Neural cell (in vitro differentiated cells): Measurements from ENCODE around the gene INF2. TPM values are rescaled to one million over a fixed set of nuclear protein-coding genes. Genes with fewer than 3 reads are reported as not detected.
A peak's percentile ranks its signal among the peaks of the same experiment; 100 is the strongest.

Experiments used
- H2AFZ ChIP-seq: fragments of 200-600, 300-800 bp; sonication (generic), shearing (Covaris generic); 2 replicates; pipeline ENCODE4 v1.6.0; 2014; ENCODE audit warnings: low read depth, mild to moderate bottlenecking, antibody characterized with exemption, low read length, moderate library complexity
- H3F3A ChIP-seq: fragments of 200-600 bp; shearing (Covaris generic); 2 replicates; pipeline ENCODE4 v1.6.1; 2016; ENCODE audit warnings: mild to moderate bottlenecking, moderate library complexity, mixed read lengths, antibody characterized with exemption, low read length; ENCODE audit not compliant: insufficient read depth, poor library complexity, severe bottlenecking
- H3K27ac ChIP-seq: fragments of 200-600, 300-800 bp; sonication (generic), shearing (Covaris generic); 2 replicates; pipeline ENCODE4 v1.5.1; 2014; ENCODE audit warnings: mild to moderate bottlenecking, low read length, moderate library complexity
- H3K27me3 ChIP-seq: fragments of 300-800, 200-600 bp; sonication (generic), shearing (Covaris generic); 2 replicates; pipeline ENCODE4 v1.6.0; 2014; ENCODE audit warnings: mild to moderate bottlenecking, low read depth, low read length, moderate library complexity; ENCODE audit not compliant: insufficient read depth
- H3K36me3 ChIP-seq: fragments of 300-800, 200-600 bp; sonication (generic), shearing (Covaris generic); 2 replicates; pipeline ENCODE4 v1.5.1; 2014; ENCODE audit warnings: mild to moderate bottlenecking, antibody characterized with exemption, low read length, moderate library complexity; ENCODE audit not compliant: insufficient read depth
- H3K4me2 ChIP-seq: fragments of 300-800, 200-600 bp; sonication (generic), shearing (Covaris generic); 2 replicates; pipeline ENCODE4 v1.6.0; 2014; ENCODE audit warnings: mild to moderate bottlenecking, low read length
- H3K4me3 ChIP-seq: fragments of 300-800, 200-600 bp; sonication (generic), shearing (Covaris generic); 2 replicates; pipeline ENCODE4 v1.5.1; 2014; ENCODE audit warnings: mild to moderate bottlenecking, low read length, moderate library complexity
- H3K79me2 ChIP-seq: fragments of 200-600 bp; shearing (Covaris generic); replicated peaks from 2 replicates; pipeline ENCODE4 v1.6.0; 2014; ENCODE audit warnings: mild to moderate bottlenecking, low read length, moderate library complexity; ENCODE audit not compliant: insufficient read depth
- H3K9ac ChIP-seq: fragments of 300-800, 200-600 bp; sonication (generic), shearing (Covaris generic); 2 replicates; pipeline ENCODE4 v1.6.1; 2016; ENCODE audit warnings: mild to moderate bottlenecking, low read length, mixed read lengths
- H3K9me2 ChIP-seq: fragments of 200-600 bp; shearing (Covaris generic); 2 replicates; pipeline ENCODE4 v1.6.1; 2016; ENCODE audit warnings: mild to moderate bottlenecking, low read length, mixed read lengths; ENCODE audit not compliant: insufficient read depth
- H3K9me3 ChIP-seq: fragments of 200-600, 300-800 bp; sonication (generic), shearing (Covaris generic); 2 replicates; pipeline ENCODE4 v1.6.1; 2016; ENCODE audit warnings: mild to moderate bottlenecking, mixed run types, low read length, moderate library complexity, mixed read lengths
- H4K20me1 ChIP-seq: fragments of 200-600 bp; shearing (Covaris generic); 2 replicates; pipeline ENCODE4 v1.6.1; 2016; ENCODE audit warnings: mild to moderate bottlenecking, mixed run types; ENCODE audit not compliant: insufficient read depth
- CTCF ChIP-seq: fragments of 450-650 bp; IDR thresholded peaks from 2 replicates; pipeline ENCODE4 v1.5.1; 2014; ENCODE audit warnings: antibody characterized with exemption, mild to moderate bottlenecking, moderate library complexity; ENCODE audit not compliant: poor library complexity, severe bottlenecking
- EP300 ChIP-seq: fragments of 450-650 bp; conservative IDR thresholded peaks from 2 replicates; pipeline ENCODE4 v1.6.1; 2014; ENCODE audit warnings: antibody characterized with exemption, mild to moderate bottlenecking, moderate library complexity; ENCODE audit not compliant: poor library complexity, severe bottlenecking
- EZH2 ChIP-seq: fragments of 200-600, 300-800 bp; shearing (Covaris generic), sonication (generic); IDR thresholded peaks from 2 replicates; pipeline ENCODE4 v1.6.1; 2014; ENCODE audit warnings: antibody characterized with exemption, low read length, borderline replicate concordance, mild to moderate bottlenecking; ENCODE audit not compliant: insufficient read depth, poor library complexity, severe bottlenecking
- MXI1 ChIP-seq: fragments of 450-650 bp; conservative IDR thresholded peaks from 2 replicates; pipeline ENCODE4 v1.6.1; 2014; ENCODE audit warnings: antibody characterized with exemption, mild to moderate bottlenecking; ENCODE audit not compliant: poor library complexity, severe bottlenecking
- POLR2AphosphoS5 ChIP-seq: IDR thresholded peaks from 2 replicates; pipeline ENCODE4 v1.6.1; 2012
- RAD21 ChIP-seq: fragments of 450-650 bp; conservative IDR thresholded peaks from 2 replicates; pipeline ENCODE4 v1.6.1; 2014; ENCODE audit warnings: antibody characterized with exemption, mild to moderate bottlenecking, moderate library complexity
- REST ChIP-seq: IDR thresholded peaks from 2 replicates; pipeline ENCODE4 v1.6.1; 2012; ENCODE audit warnings: borderline replicate concordance
- SMC3 ChIP-seq: fragments of 450-650 bp; conservative IDR thresholded peaks from 2 replicates; pipeline ENCODE4 v1.6.1; 2014; ENCODE audit warnings: antibody characterized with exemption, mild to moderate bottlenecking, moderate library complexity; ENCODE audit not compliant: poor library complexity
- TAF1 ChIP-seq: IDR thresholded peaks from 2 replicates; pipeline ENCODE4 v1.6.1; 2012; ENCODE audit warnings: low read depth
- polyA plus RNA-seq: library from polyadenylated mRNA; depleted of rRNA; stranded (reverse); fragments of >200 nt; gene quantifications from 2 replicates; pipeline ENCODE4 v1.2.3, GENCODE V29; 2014

The INF2 gene
- polyA plus RNA-seq, 1 donor from 2014 or later = 0.02 TPM

GRCh38 chr14:104754213-104754851 lies 64.9 kb downstream of the INF2 start:
- Histone ChIP-seq H3K27ac (no peak overlapping the region), H3K27me3 (no peaks in the 10 kb centered on the region), H3K9me2 (no peaks in the 10 kb centered on the region), H3K9ac (peak overlapping the region; percentile 92), H3F3A (no peaks in the 10 kb centered on the region), H3K4me2 (peak overlapping the region; percentile 94), H3K36me3 (no peaks in the 10 kb centered on the region), H3K4me3 (peak overlapping the region; percentile 100), H4K20me1 (no peaks in the 10 kb centered on the region), H3K9me3 (no peaks in the 10 kb centered on the region), H2AFZ (no peak overlapping the region), H3K79me2 (peaks cover 20% of the 10 kb centered on the region)
- TF ChIP-seq POLR2AphosphoS5 = no peak
- TF ChIP-seq EP300 = no peak
- no peak for TF ChIP-seq REST
- TF ChIP-seq CTCF = no peak
- TF ChIP-seq TAF1 = no peak
- TF ChIP-seq RAD21 = no peak
- no peak for TF ChIP-seq MXI1
- TF ChIP-seq SMC3 = no peak
- no peak for TF ChIP-seq EZH2

GRCh38 chr14:104755621-104756020 lies 66.2 kb downstream of the INF2 start:
- Histone ChIP-seq H3K27ac (no peak overlapping the region), H3F3A (no peaks in the 10 kb centered on the region), H3K9me3 (no peaks in the 10 kb centered on the region), H4K20me1 (no peaks in the 10 kb centered on the region), H3K27me3 (no peaks in the 10 kb centered on the region), H3K4me2 (no peak overlapping the region), H3K36me3 (no peaks in the 10 kb centered on the region), H2AFZ (no peak overlapping the region), H3K4me3 (no peak overlapping the region), H3K9me2 (no peaks in the 10 kb centered on the region), H3K9ac (no peak overlapping the region), H3K79me2 (peaks cover 20% of the 10 kb centered on the region)
- no peak for TF ChIP-seq RAD21
- no peak for TF ChIP-seq EP300
- TF ChIP-seq MXI1 = no peak
- TF ChIP-seq POLR2AphosphoS5 = no peak
- TF ChIP-seq EZH2 = no peak
- no peak for TF ChIP-seq SMC3
- no peak for TF ChIP-seq REST
- TF ChIP-seq TAF1 = no peak
- no peak for TF ChIP-seq CTCF
